A673 (cell line): ENCODE data around the gene ST6GALNAC4. TPM values are rescaled to one million over a fixed set of nuclear protein-coding genes. Genes with fewer than 3 reads are reported as not detected.

Experiments used
- BruUV-seq: library from RNA; stranded (reverse); fragments of 400-500 nt; replicated peaks from 2 replicates; lab custom pipeline; 2021; lab: Mats Ljungman, UMichigan
- CTCF ChIA-PET: fragments of 300-600 bp; sonication (Branson Sonifier 250); formaldehyde crosslinking; loops from one replicate; lab custom pipeline; 2022; ENCODE audit warnings: antibody characterized with exemption; lab: Charles Lee
- POLR2A ChIA-PET: fragments of 300-600 bp; sonication (Branson Sonifier 250); formaldehyde crosslinking; loops from one replicate; lab custom pipeline; 2022; ENCODE audit warnings: antibody characterized with exemption; ENCODE audit not compliant: low non-redundant PET; lab: Charles Lee
- DNase-seq: peaks from one replicate; pipeline ENCODE4 v3.0.0-alpha.2; 2015; ENCODE audit warnings: low spot score
- H3K27ac ChIP-seq: fragments of 200-600 bp; sonication (generic); 2 replicates; pipeline ENCODE4 v1.5.1; 2016; ENCODE audit warnings: mixed run types, low read depth, mild to moderate bottlenecking, mixed read lengths, antibody characterized with exemption, low read length; ENCODE audit not compliant: poor library complexity, severe bottlenecking
- H3K27me3 ChIP-seq: fragments of 200-600 bp; sonication (generic); replicated peaks from 2 replicates; pipeline ENCODE4 v1.6.1; 2017; ENCODE audit warnings: mixed run types, low read depth, mild to moderate bottlenecking, mixed read lengths, antibody characterized with exemption, low read length; ENCODE audit not compliant: insufficient read depth, poor library complexity
- H3K36me3 ChIP-seq: fragments of 200-600 bp; sonication (generic); 2 replicates; pipeline ENCODE4 v1.6.1; 2016; ENCODE audit warnings: mixed run types, mild to moderate bottlenecking, mixed read lengths, antibody characterized with exemption, low read length; ENCODE audit not compliant: insufficient read depth, poor library complexity, severe bottlenecking
- H3K4me1 ChIP-seq: fragments of 200-600 bp; sonication (generic); 2 replicates; pipeline ENCODE4 v1.6.1; 2017; ENCODE audit warnings: mixed run types, mild to moderate bottlenecking, mixed read lengths, antibody characterized with exemption, low read length; ENCODE audit not compliant: insufficient read depth, poor library complexity, severe bottlenecking
- H3K4me3 ChIP-seq: fragments of 200-600 bp; sonication (generic); 2 replicates; pipeline ENCODE4 v1.5.1; 2016; ENCODE audit warnings: low read depth, mixed run types, mild to moderate bottlenecking, mixed read lengths, low read length; ENCODE audit not compliant: poor library complexity, severe bottlenecking
- H3K9me3 ChIP-seq: fragments of 200-600 bp; sonication (generic); 2 replicates; pipeline ENCODE4 v1.6.1; 2016; ENCODE audit warnings: mixed run types, low read depth, mild to moderate bottlenecking, mixed read lengths, antibody characterized with exemption, low read length; ENCODE audit not compliant: poor library complexity, severe bottlenecking
- EZH2 ChIP-seq: fragments of 200-600 bp; sonication (generic); IDR thresholded peaks from 2 replicates; pipeline ENCODE4 v1.6.1; 2017; ENCODE audit warnings: borderline replicate concordance, low read depth, mild to moderate bottlenecking, mixed read lengths, antibody characterized with exemption, low read length; ENCODE audit not compliant: poor library complexity, severe bottlenecking
- intact Hi-C: fragments of 100-400 bp; cut with micrococcal nuclease; formaldehyde crosslinking; loops from one replicate; pipeline ENCODE4 v1.10.0; 2022; ENCODE audit not compliant: unreplicated experiment
- total RNA-seq: library from RNA; stranded (reverse); gene quantifications from 2 replicates; pipeline ENCODE4 v1.2.3, GENCODE V29; 2021
- TF ChIP-seq, protein P1 (sequence below): fragments of 300-800, 200-600 bp; sonication (generic); conservative IDR thresholded peaks from 2 replicates; pipeline ENCODE4 v1.5.1; 2017; ENCODE audit warnings: low read depth, mild to moderate bottlenecking, antibody characterized with exemption, low read length, moderate library complexity, mixed read lengths

Gene ST6GALNAC4
- total RNA-seq, 1 experiment from 2014 or later: 11.8 TPM

DNA sequence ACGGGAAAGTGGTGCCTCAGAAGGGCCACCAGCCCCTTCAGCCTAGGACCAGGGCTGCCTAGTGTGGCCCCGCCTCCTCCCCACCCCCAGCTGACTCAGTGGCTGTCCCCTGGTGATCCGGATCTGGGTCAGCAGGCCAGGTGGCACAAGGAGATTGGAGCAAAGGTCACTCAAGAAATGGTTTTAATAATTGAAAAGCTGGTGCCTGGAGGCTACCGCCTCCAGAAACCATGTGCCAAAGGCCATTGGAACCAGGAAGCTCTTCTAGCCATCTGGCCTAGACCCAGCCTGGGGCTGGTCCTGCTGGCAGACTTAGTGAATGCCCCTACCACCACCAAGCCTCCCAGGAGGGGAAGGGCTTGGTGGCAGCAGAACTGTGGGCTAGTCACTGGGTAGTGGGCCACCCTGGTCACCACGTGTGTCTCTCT, 1.5 kb downstream of the ST6GALNAC4 start:
- H3K4me3 ChIP-seq: no peak overlapping the region
- no peak for DNase-seq
- peaks cover 14% of the 10 kb centered on the region for H3K4me1 ChIP-seq
- no peaks in the 10 kb centered on the region for H3K9me3 ChIP-seq
- POLR2A ChIA-PET: no interaction called here
- no peaks in the 10 kb centered on the region for H3K36me3 ChIP-seq
- TF ChIP-seq EZH2: no peak
- TF ChIP-seq, protein P1, sequence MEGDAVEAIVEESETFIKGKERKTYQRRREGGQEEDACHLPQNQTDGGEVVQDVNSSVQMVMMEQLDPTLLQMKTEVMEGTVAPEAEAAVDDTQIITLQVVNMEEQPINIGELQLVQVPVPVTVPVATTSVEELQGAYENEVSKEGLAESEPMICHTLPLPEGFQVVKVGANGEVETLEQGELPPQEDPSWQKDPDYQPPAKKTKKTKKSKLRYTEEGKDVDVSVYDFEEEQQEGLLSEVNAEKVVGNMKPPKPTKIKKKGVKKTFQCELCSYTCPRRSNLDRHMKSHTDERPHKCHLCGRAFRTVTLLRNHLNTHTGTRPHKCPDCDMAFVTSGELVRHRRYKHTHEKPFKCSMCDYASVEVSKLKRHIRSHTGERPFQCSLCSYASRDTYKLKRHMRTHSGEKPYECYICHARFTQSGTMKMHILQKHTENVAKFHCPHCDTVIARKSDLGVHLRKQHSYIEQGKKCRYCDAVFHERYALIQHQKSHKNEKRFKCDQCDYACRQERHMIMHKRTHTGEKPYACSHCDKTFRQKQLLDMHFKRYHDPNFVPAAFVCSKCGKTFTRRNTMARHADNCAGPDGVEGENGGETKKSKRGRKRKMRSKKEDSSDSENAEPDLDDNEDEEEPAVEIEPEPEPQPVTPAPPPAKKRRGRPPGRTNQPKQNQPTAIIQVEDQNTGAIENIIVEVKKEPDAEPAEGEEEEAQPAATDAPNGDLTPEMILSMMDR: no peak
- CTCF ChIA-PET: no interaction called here
- no peak overlapping the region for H3K27ac ChIP-seq
- H3K27me3 ChIP-seq: no peaks in the 10 kb centered on the region
- intact Hi-C loops: loop anchor here (5.0 kb wide), 1 partner anchor 113 kb away; the partner anchor contains the start of gene FPGS
- no TSS peak for BruUV-seq

DNA sequence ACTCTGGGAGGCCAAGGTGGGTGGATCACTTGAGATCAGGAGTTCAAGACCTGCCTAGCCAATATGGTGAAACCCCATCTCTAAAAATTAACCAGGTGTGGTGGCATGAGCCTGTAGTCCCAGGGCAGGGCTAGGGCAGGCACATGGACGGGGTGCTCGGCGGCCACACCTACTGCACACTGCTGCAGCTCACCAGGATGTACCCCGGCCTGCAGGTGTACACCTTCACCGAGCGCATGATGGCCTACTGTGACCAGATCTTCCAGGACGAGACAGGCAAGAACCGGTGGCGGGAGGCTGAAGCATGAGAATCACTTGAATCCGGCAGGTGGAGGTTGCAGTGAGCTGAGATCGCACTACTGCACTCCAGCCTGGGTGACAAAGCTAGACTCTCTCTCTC, 3.2 kb downstream of the ST6GALNAC4 start:
- Histone ChIP-seq H3K9me3 (no peaks in the 10 kb centered on the region), H3K27ac (no peak overlapping the region), H3K27me3 (no peaks in the 10 kb centered on the region), H3K4me1 (peaks cover 14% of the 10 kb centered on the region), H3K4me3 (no peak overlapping the region), H3K36me3 (no peaks in the 10 kb centered on the region)
- TF ChIP-seq, protein P1: no peak
- intact Hi-C loops: no loop called here
- ChIA-PET POLR2A (interaction anchor here (0.6 kb wide), 1 partner anchor 19 kb away, joined by 3 read pairs; no protein-coding TSS in a partner anchor), CTCF (no interaction called here)
- BruUV-seq: no TSS peak
- no peak for DNase-seq

DNA sequence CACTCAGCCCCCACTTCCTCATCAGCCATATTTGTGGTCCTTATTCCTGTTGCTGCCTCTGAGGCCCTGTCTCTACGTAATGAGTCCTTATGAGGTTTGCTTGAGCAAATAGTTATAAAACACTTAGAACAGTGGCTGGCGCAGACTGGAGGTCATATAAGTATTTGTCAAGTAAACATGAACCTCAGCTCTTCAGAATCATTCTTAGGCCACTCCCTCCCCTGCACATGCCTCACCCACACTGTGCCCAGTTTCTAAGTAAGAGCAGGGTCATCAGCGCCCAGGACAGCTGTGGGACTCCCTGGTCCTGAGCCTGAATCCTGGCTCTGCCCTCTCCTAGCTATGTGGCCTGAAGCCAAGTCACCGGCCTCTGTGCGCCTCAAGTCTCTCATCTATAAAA, 4.0 kb downstream of the ST6GALNAC4 start:
- Histone ChIP-seq H3K36me3 (no peaks in the 10 kb centered on the region), H3K9me3 (no peaks in the 10 kb centered on the region), H3K4me3 (no peak overlapping the region), H3K4me1 (peaks cover 14% of the 10 kb centered on the region), H3K27ac (no peak overlapping the region), H3K27me3 (no peaks in the 10 kb centered on the region)
- CTCF ChIA-PET: no interaction called here
- POLR2A ChIA-PET: no interaction called here
- TF ChIP-seq EZH2: no peak
- TF ChIP-seq, protein P1: no peak
- intact Hi-C loops: no loop called here
- no peak for DNase-seq
- BruUV-seq: no TSS peak
